ENCODE data around the gene HARS2.
"Not testable (repeated sequence)": the region's sequence is repeated elsewhere in the genome, so short reads cannot be mapped to it uniquely, and the experiment has no call there.

The HARS2 gene, protein sequence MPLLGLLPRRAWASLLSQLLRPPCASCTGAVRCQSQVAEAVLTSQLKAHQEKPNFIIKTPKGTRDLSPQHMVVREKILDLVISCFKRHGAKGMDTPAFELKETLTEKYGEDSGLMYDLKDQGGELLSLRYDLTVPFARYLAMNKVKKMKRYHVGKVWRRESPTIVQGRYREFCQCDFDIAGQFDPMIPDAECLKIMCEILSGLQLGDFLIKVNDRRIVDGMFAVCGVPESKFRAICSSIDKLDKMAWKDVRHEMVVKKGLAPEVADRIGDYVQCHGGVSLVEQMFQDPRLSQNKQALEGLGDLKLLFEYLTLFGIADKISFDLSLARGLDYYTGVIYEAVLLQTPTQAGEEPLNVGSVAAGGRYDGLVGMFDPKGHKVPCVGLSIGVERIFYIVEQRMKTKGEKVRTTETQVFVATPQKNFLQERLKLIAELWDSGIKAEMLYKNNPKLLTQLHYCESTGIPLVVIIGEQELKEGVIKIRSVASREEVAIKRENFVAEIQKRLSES

DNA sequence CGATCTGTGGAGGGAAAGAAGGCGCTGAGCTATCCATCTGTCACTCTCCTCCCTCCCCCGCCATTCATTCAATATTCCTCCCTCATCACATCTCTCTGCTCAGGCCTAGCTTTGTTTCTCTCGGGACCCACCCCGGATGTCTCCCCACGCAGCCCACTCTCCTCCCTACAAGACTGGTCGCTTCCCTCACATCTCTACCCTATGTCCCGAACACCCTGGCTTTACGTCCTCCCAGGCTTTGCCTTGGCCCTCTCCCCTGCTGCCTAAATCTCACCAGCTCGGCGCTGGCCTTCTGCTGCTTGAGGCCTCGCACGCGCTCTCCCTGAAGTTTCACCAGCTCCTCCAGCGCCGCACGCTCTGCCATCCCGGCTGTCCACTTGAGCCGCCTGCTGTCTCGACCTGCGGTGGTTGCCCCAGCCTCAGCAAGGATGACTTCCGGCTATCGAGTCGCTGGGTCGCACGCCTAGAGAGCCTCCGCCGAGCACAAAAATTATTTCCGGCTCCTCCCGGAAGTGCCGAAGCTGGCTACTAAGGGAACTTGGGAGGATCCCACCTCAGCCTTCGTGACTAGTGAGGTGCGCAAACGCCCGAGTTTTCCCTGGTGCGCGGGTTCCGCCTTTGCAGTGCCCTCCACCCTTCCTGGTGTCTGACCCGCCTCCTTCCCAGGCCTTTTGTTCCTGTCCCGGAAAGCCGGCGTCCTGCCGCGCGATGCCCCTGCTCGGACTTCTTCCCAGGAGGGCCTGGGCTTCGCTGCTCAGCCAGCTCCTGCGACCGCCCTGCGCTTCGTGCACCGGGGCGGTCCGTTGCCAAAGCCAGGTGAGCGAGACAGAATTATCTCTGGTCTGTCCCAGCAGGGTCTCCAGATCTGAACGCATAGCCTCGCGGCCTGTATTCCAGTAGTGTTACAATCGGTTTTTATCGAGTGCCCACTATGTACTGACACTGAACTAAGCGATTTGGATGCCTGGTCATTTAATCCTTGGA, at the start of gene HARS2, which contains the start of gene HARS1:
TSS of gene HARS2 (plus strand) at position 515 of the 984 bp plus-strand sequence. CDS start at position 709, 194 bp downstream.
TSS of gene HARS1 (minus strand) at position 430 of the 984 bp plus-strand sequence. CDS start at position 364, 66 bp downstream.
- peak; percentile 92 for DNase-seq

DNA sequence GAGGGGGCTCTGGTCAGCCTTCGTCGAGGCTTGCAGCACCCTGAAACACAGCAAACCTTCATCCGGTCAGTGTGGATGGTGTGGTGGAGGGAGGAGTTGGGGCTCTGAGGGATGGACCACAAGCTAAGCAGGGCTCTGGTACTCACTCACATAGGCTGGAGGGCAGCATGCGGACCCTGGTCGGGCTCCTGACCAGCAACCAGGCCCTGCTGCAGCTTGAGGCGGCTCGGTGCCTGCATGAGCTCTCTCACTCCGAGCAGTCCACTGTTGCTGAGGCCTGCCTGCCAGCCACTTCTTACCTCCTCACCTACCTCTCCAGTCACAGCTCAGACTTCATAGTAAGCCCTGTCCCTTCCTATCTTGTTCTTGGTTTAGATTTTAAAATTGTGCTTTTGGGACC, 49.5 kb upstream of the HARS2 start:
- DNase-seq: no peak

DNA sequence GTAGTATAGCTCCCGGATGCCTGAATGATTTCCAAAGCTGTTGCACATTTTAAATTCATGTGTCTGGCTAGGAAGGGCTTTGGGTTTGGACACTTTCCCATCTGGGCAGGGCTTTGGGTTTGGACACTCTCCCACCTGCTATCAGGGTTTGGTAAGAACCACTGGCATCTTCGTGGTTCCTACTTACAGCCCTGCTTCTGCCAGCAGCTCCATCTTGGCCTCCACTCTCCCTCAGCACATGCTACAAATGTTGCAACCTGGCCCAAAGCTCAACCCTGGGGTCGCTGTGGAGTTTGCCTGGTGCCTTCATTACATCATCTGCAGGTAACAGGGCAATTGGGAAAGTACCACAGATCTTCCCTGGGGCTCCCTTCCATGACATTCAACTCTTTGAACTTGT, 48.5 kb upstream of the HARS2 start:
- no peak for DNase-seq

DNA sequence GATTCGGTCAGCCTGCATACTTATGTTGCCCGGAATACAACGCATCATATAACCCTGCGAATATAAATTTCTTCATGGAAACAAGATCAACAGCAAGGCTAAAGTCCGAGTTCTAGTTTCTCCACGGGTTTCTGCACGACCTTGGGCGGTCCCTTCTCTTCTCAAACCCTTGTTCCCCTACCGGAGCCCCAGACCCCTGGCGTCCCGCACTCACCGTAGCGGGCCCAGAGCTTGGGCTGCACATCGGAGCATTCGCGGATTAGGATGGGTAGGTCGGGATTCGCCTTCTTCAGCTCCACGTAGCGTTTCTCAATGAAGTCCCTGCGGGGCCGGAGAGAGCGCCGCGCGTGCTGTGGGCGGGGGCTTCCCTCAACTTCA, 44.2 kb upstream of the HARS2 start:
- no peak for DNase-seq

DNA sequence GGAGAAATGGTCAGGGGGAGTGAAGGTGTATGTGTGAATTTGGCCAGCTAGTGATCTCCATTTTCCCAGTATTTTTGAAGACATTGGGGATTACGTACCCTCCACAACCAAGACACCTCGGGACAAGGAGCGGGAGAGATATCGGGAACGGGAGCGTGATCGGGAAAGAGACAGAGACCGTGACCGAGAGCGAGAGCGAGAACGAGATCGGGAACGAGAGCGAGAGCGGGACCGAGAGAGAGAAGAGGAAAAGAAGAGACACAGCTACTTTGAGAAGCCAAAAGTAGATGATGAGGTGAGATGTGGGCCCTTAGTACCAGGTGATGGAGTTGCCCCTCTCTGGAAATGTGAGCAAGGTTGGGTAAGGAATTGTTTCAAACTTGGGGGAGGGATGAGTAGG, 32.4 kb upstream of the HARS2 start:
- no peak for DNase-seq

DNA sequence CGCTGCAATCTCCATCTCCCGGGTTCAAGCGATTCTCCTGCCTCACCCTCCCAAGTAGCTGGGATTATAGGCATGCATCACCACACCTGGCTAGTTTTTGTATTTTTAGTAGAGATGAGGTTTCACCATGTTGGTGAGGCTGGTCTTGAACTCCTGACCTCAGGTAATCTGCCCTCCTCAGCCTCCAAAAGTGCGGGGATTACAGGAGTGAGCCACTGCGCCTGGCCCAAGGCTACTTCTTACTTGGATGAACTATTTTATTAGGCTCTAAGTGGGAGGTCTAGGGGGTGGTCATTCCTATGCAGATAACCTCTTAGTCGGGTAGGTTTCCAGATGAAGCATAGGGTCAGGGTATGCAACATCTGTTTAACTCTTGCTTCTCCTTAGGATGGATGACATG, 30.9 kb upstream of the HARS2 start:
- not testable (repeated sequence) for DNase-seq

DNA sequence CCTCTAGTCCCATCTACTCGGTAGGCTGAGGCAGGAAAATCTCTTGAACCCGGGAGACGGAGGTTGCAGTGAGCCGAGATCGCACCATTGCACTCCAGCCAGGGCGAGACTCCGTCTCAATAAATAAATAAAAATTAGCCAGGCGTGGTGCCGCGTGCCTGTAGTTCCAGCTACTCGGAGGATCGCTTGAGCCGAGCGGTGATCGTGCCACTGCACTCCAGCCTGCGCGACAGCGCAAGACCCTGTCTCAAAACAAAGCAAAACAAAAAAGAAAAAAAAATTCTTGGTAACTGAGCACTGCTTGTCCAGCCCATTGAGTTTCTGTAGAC, 27.3 kb upstream of the HARS2 start:
- no peak for DNase-seq

DNA sequence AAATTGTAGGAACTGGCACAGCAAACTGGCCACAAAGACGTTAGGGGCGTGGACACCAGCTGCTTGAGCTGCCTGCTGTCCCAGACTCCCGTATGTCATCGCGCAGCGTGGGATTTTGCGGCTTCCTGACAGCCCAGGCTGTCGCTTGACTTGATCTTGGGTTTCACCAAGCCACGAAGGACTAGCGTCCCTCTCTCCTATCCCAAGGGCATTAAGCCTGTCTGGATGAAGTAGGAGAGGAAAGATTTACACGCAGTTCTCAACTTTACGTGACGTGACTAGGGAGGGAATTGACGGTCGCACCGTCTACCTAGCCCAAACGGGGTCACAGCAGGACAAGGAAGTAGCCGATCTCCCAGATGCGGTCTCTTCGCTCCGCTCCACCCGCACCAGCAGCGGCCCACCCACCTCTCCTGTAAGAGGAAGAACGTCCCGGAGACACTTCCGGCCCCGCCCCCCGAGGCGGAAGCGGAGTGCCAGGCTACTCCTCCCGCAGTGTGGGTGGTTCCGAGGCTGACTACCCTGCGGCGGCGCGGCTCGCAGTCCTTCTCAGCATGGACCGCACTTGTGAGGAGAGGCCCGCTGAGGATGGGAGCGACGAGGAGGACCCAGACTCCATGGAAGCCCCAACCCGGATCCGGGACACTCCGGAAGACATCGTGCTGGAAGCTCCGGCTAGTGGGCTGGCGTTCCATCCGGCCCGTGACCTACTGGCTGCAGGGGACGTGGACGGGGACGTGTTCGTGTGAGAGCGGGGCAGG, 26.7 kb upstream of the HARS2 start, which contains the start of gene WDR55:
TSS of gene WDR55 (plus strand) at position 546 of the 761 bp plus-strand sequence. CDS start at position 555, 9 bp downstream.
- DNase-seq: peak; percentile 90

DNA sequence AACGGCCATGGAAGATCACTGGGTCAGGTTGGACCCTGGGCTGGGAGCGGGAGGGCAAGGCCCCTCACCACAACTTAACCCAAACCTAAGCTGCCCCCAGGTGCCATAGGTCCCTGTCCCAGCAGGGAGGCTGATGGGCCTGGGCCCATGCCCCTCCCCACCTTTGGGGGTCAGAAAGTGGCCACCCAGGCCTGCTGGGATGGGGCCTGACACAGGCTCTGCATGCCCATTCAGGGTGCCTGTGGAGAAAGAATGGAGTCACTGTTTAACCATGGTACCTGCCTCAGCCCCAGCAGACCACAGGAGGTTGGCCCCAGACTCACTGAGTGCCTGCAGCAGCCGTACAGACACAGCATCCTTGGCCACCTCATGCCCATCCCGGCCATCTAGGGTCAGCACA, 20.2 kb upstream of the HARS2 start:
- DNase-seq: not testable (repeated sequence)

DNA sequence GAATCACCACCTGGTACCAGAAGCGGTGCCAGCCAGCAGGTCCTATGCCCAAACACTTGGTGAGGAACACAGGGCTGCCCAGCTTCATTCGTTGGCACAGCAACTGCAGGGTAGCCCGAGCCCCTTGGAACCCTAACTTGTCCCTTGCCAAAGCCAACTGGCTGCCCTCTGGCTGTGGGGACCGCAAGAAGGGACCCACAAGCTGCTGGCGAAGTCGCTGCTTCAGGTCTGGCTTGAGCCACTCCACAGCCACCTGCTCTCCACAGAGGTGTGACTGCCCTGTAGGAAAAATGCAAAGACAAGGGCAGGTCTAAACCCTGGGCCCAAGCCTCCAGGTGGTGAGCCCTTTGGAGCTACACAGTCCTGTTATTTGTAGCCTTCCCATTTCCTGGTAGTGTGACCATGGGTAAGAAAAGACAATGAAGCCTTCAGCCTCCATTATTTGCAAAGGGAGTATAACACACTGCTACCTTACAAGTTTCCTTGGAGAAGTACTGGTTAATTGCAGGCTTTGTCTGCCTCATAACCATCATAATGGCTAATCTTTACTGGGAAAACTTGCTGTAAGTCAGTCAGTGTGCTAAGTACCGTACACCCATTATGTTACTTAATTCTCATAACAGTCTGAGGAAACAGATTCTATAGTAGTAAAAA, 19.7 kb upstream of the HARS2 start:
- no peak for DNase-seq

DNA sequence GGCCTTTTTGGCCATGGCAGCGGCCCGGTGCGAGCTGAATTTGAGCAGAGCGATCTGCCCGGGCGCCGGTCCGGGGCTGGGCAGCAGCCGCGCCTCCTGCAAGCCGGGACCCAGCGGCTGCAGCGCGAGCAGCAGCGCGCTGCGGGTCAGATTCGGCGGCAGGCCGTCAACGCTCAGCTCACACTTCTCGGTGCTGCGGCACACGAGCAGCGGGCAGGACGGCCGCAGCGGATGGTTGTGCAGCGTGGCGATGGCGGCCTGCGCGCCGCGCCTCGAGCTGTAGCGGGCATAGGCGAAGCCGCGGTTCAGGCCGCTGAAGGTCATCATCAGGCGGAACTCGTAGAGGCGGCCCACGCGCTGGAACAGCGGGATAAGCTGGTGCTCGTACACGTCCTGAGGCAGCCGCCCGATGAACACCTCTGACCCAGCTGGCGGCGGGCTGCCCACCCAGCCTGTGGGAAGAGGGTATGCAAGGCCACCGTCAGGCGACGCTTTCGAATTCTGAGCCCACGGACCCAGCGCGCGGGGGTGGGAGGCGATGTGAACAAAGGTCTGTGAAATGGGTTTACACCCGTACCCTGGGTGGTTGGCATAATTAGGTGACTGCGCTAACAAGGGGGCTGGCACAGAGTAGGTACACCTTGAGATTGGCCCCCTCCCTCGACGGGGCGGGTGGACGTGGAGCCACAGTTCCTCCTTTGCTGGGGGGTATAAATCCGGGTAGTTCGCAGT, 18.6 kb upstream of the HARS2 start:
- no peak for DNase-seq

DNA sequence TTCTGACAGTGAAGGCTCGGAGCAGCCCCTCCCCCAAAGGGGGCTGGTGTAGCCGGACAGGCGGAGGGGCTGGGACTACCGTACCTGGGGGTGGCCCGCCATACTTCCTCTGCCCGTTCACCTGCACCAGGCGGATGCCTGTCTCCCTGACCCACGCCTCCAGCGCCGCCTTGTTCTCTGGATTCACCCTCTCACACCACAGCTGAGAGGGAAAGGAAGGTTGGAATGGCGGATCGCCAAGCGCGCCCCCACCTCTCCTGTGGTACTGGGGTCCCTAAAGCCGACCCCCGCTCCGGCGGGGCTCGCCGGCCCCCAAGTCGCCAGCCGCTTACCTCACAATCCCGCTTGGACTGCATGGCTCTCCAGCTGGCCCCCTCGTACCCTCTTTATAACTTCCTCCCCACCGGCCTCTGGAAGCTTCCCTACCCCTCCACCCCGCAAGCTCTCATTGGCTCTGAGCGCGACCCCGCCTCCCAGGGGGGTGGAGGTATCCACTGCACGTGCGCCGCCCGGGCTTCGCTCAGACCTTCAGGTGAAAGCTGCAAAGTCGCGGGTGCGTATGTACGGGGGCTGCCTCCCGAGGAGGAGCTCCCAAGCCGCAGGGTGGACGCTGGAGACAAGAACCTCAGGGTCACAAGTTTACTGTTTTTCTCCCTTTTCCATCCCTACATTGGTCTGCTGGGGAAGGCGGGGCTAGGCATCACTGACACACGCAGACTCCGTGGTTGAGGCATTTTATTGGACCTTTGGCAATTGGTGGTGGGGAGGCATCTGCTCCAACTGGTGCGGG, 17.9 kb upstream of the HARS2 start, which contains the start of gene DND1:
TSS of gene DND1 (minus strand) at position 390 of the 790 bp plus-strand sequence. CDS start at position 356, 34 bp downstream.
- DNase-seq: no peak

DNA sequence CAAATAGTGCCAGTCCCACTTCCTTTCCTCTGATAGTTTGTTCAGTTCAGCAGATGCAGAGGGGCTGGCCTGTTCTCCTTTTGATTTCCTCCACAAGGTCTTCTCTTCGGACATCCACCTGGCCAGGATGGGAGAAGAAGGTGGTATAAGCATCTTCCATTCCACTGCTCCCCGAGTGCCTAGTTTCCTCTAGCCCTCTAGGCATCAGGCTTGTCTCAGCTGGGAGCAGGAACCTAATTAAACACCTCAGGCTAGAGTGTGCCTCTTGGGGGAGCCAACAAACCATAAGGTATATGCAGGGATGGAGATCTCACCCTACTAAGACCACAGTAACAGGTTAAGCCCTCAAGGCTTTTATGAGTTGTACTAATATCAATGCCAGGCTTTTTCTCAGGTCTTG, 17.0 kb upstream of the HARS2 start:
- no peak for DNase-seq

DNA sequence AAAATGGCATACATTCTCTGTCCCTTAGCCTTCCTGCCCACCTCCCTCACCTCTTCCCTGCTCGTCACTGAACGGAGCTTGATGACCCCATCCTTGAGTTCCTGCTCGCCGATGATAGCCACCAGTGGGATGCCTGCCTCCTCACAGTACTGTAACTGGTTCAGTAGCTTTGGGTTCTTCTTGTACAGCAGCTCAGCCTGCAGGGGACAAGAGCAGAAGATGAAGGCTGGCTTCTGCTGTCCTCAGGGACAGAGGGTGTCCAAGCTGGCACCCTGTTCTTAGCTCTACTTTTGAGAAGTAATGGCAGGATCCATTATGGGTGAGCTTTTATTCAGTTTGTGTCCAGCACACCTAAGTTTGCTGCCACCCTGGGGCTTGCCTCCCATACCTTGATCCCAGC, 16.6 kb upstream of the HARS2 start:
- no peak for DNase-seq

DNA sequence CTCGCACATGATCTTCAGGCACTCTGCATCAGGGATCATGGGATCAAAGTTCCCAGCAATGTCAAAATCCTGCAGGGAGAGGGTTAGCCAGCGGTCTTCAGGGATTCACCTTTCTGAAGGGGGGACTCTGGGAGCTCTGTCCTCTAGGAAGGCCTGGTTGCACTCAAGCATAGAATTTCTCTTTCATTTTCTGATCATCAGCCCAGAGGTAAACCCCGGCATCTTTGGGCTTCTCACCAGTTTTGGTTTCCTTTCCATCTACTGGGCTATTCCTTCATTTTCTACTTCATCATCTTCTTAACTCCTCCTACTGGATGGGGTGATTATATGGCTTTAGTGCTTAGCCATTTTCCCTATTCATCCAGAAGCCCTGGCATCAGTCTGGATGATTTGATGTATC, 13.3 kb upstream of the HARS2 start:
- DNase-seq: no peak

DNA sequence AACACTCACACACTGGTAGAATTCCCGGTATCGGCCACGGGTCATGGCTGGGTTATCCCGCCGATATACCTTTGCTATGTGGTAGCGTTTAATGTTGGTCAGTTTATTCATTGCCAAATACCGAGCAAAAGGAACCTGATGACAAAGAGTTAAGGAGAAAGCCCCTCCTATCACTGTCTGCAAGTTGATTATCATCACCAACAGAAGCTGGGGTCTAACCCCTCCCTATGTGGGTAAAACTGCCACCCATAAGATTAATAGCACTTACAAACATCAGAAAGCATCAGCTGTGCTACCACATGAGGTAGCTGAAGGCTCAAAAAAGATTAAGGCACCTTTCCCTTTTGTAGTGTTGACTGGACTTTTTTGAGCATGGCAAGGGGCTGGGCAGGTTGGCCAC, 12.3 kb upstream of the HARS2 start:
- DNase-seq: no peak

DNA sequence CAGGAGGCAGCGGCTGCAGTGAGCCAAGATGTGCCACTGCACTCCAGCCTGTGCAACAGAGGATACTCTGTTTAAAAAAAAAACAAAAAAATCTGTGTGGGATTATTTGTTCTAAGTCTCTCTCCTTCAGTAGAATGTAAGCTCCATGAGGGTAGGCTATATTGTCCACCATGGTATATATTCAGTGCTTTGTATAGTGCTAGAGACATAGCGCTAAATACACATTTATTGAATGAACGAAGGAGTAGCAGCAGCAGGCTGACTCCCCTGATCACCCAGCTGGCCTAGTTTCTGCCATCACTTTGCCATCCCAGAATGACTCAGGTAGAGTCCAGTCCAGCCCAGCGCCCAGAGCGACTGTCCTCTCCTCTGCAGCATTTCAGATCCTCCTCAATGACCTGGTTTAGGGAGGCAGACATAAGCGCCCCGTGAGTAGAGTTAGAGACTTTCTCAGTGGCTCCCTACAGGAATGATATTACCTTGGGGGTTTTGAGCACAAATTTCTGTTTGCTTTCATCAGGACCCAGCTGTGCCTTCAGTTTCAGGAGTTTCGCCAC, 801 bp upstream of the HARS2 start:
- no peak for DNase-seq

DNA sequence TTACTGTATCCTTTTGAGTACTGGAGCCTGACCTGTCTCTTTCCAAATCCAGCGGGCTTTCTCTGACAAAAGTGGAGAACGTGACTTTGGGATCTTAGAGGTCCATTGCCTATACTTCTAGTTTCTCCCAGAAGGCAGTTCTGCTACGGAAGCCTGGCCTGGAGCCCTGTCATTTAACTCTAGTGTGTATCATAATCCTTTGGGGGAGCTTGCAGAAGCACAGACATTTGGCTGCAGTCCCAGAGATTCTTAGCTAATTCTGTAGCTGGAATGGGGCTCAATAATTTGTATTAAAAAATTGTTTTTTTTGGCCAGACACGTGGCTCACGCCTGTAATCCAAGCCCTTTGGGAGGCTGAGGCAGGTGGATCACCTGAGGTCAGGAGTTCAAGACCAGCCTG, 3.0 kb downstream of the HARS2 start:
- DNase-seq: no peak

DNA sequence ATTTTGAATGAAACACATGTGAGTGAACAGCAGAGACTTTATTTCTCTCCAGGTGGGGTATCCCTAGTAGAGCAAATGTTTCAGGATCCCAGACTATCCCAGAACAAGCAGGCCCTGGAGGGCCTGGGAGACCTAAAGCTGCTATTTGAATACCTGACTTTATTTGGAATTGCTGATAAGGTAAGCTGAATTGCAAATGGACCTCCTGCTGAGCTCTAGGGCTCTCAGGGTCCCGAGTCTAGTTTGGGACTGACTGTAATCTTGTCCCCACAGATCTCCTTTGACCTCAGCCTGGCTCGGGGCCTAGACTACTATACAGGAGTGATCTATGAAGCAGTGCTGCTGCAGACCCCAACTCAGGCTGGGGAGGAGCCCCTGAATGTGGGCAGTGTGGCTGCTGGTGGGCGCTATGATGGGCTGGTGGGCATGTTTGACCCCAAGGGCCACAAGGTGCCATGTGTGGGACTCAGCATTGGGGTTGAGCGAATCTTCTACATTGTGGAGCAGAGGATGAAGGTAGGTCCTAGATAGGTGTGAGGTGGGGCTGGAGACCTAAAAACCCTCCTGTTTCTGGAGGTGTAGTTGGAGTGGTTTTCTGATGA, 5.7 kb downstream of the HARS2 start:
- DNase-seq: no peak

Data from COR-L47 (cell line).